Measurements from ENCODE around the gene YBX2.

DNA sequence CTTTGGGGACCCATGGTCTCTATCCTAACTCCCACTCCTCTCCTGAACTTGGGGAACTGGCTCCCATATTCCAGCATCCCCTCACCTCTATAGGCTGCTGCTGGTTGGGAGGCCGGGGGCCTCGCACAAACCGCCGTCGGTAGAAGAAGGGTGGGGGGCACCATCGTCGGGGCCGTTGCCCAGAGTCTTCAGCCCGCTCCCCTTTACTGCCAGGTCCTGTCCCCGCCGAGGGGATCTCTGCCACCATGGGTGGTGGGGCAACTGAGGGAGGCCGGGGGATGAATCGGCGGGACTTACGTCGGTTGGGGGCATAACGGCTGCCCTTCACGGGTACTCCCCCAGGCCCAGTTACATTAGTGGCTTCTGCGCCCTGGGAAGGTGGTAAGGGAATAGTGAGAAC is 4.3 kb downstream of the YBX2 start:
- TF ChIP-seq ZNF362 (tag by site-specific recombination; IDR thresholded peaks at IDR 0.05), result no peak
- TF ChIP-seq ZNF121 (tag by site-specific recombination; IDR thresholded peaks at IDR 0.05), result no peak
- TF ChIP-seq ZNF184 (tag by site-specific recombination; IDR thresholded peaks at IDR 0.05), result no peak
- TF ChIP-seq, protein P1, sequence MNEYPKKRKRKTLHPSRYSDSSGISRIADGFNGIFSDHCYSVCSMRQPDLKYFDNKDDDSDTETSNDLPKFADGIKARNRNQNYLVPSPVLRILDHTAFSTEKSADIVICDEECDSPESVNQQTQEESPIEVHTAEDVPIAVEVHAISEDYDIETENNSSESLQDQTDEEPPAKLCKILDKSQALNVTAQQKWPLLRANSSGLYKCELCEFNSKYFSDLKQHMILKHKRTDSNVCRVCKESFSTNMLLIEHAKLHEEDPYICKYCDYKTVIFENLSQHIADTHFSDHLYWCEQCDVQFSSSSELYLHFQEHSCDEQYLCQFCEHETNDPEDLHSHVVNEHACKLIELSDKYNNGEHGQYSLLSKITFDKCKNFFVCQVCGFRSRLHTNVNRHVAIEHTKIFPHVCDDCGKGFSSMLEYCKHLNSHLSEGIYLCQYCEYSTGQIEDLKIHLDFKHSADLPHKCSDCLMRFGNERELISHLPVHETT (tag by site-specific recombination; IDR thresholded peaks at IDR 0.05), result no peak
- no peak for TF ChIP-seq ATF2 (tag by site-specific recombination; IDR thresholded peaks at IDR 0.05; ENCODE audit: low read depth)
- no peak for TF ChIP-seq MEIS1 (CRISPR knock-in tag; IDR thresholded peaks at IDR 0.05; ENCODE audit: borderline replicate concordance)
- no peak for TF ChIP-seq CTCF (tag by site-specific recombination; IDR thresholded peaks at IDR 0.05)

Data from HEK293 (cell line).